Spleen (tissue), 7 donors: ENCODE data around the gene THSD7A.

ENCODE experiments used
- CTCF ChIP-seq, 11 experiments: fragments of 200-600 bp in 7 of 11; fragments of 450-650 bp in 4 of 11; sonication (generic) in 4 of 11; IDR thresholded peaks in 8 of 11; conservative IDR thresholded peaks in 3 of 11; 1 replicate in 7 of 11; 2 replicates in 4 of 11; pipeline versions ENCODE4 v1.4.0 to v1.8.0; 2016 to 2021; ENCODE audit warnings: antibody characterized with exemption in 11 of 11, inconsistent platforms in 4 of 11, mild to moderate bottlenecking in 1 of 11
- POLR2A ChIP-seq, 3 donors: fragments of 450-650 bp; IDR thresholded peaks; one replicate each; pipeline ENCODE4 v1.5.1; 2017; ENCODE audit warnings: antibody characterized with exemption in 3 of 3, mild to moderate bottlenecking in 1 of 3
- POLR2AphosphoS5 ChIP-seq, 3 donors: sonication (generic); formaldehyde crosslinking; IDR thresholded peaks; one replicate each; pipeline ENCODE4 v1.5.1; 2017; ENCODE audit warnings: antibody characterized with exemption in 3 of 3
- donor health status: DM: no; HTN: no; CAD: no; lungs with moderate emphysema.
- donor health status: DM: no; HTN: no; CAD: no.
- donor health status: DM: no; HTN: no; CAD: no.

GRCh38 chr7:11456574-11456973 is 375.4 kb downstream of the THSD7A start:
- TF ChIP-seq CTCF (IDR thresholded peaks at IDR 0.05 in 8 of 11, conservative IDR thresholded peaks at IDR 0.05 in 3 of 11) = no peak
- no peak for TF ChIP-seq POLR2AphosphoS5 (IDR thresholded peaks at IDR 0.05)
- no peak for TF ChIP-seq POLR2A (IDR thresholded peaks at IDR 0.05)
